GM19438 (cell line): ENCODE data around the gene GUCY2C.

Experiments used
- ATAC-seq: cut with Tn5 transposase; IDR thresholded peaks from one replicate; pipeline ENCODE4 v1.9.1; 2021; ENCODE audit warnings: low read depth; ENCODE audit not compliant: unreplicated experiment

GUCY2C gene

DNA sequence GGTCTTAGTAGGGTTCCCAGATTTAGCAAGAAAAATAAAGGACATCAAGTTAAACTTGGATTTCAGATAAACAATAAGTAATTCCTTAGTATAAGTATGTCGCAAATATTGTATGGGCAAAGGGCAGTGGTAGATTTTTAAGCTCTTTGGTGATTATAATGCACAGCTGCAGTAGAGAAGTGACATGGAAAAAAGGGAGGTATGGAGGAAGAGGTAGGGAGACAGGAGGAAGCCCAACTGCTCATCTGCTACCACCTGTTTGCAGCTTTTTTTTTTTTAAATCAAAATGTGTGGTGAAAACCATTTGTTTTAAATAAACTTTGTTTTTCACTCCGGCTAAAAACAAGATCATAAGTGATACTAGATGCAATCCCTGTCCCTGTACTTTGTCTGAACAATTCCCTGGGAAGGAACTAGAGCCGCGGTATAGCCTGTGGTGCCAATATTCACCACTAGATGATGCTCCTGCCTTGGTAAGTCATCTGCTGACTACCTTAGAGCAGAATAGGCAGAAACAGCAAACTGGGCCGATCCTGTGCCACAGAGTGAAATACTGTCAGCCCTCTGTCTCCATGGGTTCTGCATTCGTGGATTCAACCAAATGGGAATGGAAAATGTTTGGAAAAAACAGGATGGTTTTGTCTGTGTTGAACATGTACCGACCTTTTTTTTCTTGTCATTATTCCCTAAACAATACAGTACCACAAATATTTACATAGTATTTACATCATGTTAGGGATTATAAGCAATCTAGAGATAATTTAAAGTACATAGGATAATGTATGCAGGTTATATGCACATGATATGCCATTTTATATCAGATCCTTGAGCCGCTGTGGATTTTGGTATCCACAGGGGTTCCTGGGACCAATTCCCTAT is 66.3 kb downstream of the GUCY2C start:
- ATAC-seq = peak; percentile 98

DNA sequence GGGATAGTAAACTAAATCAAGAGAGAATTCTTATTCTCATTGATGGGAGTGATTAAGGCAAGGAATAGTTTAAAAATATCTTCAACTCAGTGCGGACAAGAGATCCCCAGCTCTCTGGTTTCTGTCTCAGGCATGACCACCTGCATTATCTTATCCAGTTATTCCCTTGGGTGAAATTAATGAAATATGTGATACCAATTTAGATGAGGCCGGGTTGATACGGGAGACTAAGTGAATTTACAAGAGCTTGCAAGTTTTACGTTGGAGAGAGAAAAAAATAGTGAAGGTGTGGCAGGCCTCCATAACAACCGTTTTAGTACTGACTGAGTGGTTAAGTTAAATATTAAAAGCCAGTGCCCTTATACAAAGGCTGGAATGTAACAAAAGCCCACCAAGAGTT is 67.6 kb downstream of the GUCY2C start:
- ATAC-seq = no peak

DNA sequence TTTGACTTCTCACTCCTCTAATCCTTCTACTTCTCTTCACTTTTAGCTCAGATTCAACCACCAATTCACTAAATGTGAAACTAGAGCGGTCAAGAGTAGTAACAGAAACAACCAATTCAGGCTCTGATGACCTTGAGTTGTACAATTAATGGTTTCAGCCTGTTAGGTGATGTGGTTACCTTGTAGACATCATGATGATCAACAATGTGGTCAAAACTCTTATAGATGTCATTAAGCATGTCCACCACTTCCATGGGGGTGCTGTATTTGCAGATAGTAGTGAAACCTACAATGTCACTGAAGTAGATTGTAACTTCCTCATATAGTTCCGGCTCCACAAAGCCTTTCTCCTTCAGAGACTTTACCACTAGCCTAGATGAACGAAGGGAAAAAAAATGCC is 74.6 kb downstream of the GUCY2C start:
- ATAC-seq = peak; percentile 79

DNA sequence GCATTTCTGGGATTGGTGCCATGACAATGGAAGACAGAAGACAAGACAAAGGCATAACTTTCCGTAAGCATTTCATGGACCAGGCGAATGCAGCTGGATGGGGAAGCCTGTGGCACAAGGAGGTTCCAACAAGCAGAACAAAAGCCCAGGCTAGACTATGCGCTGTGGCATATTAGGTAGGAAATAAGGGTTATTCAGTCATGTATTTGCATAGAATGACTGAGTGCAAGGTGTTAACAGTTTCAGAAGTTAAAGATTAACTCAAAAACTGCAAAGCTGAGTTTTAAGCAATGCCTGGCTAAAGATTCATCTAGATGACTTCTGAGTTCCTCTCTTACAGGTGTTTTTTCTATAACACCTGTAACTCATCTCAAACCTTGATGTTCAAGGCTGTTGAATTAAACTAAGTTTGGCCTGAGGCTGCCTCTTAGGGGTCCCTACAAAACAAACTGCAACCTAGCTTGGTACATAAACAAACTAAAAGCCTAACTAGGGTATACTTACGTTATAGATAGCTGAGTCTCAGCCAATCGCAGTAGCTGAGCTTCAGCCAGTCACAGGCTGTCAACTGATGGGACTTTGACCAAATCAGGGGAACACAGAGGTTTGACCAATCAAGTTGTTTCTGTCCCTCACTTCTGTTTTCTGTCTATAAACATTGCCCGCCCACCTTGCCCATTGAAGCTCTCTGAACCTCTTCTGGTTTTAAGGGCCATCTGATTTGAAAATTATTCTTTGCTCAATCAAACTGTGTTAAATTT is 76.5 kb downstream of the GUCY2C start:
- ATAC-seq = peak; percentile 59

DNA sequence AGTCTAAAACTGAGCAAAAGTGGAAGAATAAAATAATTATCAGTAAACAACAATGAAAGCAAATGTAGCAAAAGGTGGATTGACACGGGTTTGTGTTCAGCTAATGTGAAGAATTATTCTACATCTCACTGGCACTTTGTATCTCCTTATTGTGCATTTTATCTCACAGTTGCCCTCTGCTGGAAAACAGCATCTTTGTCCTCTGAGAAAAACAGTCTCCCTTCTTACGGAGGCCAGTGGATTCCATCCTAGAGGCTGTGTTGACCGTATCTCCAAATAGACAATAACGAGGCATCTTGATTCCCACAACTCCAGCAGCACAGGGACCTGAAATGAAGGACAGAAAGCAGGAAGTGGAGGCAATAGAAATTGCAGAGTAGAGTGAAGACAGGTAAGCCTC is 77.4 kb downstream of the GUCY2C start:
- ATAC-seq = no peak

DNA sequence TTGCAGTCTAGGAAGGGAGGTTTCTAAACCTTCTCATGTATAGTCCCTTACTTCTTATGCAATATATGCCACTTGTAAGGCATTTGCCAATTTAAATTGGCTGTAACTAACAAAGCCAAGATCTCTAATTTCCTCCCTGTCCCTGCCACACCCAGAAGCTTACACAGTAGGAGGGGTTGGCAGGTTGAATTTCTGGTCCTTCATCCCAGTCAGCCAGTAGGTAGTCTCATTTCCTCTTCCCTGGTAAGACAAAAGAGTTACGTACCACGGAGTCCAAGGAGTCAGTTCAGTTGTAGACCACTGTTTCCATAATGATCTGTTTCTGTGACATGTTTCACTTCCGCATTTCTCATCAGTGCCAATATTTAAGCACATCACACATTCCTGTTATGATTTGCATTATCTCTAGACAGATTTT is 81.7 kb downstream of the GUCY2C start:
- peak; percentile 43 for ATAC-seq

DNA sequence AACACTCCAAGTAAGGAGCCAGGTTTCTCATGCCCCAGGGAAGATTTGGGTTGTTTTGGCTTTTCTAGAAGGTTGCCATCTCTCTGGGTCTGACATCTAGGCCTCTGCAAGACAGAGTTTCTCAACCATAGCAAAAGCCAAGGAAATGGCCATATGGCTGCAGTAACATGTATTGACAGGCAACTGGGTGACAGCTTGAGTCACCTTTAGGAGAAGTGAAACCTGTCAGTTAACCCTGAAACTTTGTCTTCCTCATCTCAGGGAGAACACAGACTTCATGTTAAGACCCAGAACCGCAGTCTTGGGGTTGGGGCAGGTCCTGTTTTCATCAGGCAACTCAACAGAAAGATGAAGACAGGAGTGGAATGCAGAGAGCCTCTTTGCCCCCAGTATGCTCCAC is 82.7 kb downstream of the GUCY2C start:
- ATAC-seq = peak; percentile 97

DNA sequence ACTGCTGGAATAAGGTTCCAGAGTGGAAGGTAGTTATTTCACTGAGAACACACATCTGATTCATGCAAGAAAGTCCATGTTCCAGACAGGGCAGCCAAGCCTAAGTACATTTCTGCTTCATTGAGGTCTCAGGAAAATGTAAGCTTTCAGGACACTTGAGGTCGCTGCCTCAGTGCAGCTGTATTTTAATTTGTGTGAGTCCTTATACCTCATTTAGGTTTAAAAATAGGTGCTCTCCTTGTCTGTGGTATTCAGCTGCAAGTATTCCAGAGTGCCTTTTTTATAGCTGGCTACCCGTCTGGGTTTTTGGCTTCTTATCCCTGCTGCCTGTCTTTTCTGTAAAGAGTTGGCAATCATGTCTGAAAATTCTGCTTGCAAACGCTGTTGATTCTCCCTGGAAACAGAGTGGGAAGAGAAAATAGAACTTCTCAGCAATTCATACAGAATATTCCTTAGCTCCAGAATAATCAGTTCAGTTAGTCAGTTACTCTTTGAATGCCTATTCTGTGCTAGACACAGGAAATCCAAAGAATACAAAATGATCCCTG is 83.4 kb downstream of the GUCY2C start:
- no peak for ATAC-seq

DNA sequence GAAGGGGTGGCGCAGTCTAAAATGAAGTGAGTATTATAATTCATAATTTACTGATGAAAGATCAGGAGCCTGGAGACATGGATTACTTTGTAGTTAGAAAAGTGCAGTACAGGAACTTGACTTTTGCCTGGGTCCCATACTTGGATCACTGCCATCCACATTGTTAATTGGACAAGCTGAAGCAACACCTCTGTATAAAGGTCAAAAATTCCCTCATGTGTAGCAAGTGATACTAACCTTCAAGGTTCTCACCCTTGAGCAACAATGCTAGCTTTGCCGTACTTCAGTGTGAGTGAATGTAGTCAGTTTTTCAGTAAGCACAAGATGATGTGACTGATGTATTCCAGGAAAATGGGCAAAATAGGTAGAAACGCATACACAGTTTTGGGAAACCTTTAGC is 84.1 kb downstream of the GUCY2C start:
- no peak for ATAC-seq

DNA sequence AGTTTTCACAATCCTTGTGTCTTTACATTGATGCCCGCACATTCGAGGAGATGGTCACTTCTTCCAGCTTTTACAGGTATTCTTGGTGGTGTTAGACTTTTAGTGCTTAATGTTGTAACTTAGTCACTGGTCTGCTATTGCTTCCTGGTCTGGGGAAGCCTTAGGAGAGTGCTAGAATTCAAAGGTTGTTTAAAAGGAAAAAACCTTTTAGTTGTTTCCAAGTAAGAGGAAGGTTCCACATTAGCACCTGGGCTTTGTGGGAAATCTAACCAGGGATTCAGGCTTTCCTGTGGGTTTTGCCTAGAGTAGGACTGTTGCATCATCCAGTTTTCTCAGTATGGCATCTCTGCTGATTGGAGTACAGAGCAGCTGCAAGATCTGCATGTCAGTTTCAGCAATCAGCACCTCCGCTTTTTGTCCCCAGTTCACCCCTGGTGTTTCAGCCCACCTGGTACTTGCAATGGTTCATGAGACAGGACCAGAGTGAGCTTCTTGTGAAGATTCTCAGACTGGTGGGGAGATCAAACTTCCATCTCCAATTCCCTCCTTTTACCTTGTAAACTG is 84.7 kb downstream of the GUCY2C start:
- no peak for ATAC-seq

DNA sequence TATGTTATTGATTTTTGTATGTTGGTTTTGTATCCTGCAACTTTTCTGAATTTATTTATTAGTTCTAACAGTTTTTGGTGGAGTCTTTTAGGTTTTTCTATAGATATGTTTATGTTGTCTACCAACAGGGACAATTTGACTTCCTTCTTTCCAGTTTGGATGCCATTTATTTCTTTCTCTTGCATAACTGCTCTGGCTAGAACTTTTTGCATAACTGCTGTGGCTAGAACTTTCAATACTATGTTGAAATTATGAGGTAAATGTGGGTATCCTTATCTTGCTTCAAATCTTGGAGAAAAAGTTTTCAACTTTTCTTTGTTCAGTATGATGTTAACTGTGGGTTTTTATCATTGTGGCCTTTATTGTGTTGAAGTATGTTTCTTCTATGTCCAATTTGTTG is 88.8 kb downstream of the GUCY2C start:
- no peak for ATAC-seq

DNA sequence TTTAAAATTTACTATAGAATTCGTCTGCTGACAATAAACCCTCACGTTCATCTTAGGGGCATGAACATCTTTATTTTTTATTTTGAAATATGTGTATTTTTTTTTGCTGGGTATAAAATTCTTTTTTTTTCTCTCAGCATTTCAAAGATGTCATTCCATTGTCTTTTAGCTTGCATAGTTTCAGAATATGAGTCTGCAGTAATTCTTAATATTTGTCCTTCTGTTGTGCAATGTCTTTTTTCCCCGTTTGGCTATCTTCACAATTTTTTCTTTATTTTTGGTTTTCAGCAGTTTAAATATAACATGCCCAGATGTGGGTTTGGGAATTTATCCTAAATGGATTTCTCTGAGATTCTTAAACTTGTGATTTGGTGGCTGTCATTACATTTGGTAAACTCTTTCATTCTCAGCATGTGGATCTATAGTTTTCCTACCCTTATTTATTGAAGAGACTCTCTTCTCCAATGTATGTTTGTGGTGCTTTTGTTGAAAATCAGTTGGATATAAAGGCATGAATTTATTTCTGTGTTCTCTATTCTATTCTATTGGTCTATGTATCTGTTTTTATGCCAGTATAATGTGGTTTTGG is 90.9 kb downstream of the GUCY2C start:
- ATAC-seq = no peak

DNA sequence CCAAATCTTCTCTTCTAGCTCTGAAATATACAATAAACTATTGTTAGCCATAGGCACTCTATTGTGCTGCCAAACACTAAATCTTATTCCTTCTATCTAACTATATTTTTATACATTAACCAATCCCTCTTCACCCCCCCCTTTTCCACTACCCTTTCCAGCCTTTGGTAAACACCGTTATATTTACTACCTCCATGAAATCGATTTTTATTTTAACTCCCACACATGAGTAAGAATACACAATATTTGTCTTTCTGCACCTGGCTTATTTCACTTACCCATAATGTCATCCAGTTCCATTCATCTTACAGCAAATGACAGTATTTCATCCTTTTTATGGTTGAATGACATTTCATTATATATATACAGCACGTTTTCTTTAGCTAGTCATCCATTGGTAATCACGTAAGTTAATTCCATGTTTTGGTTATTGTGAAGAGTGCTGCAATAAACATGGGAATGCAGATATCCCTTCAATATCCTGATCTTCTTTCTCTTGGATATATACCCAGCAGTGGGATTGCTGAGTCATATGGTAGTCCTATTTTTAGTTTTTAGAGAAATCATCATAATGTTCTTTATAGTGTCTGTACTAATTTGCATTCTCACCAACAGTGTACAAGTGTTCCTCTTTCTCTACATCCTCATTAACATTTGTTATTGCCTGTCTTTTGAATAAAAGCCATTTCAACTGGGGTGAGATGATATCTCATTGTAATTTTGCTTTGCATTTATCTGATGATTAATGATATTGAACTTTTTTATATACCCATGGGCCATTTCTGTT is 94.5 kb downstream of the GUCY2C start:
- no peak for ATAC-seq

DNA sequence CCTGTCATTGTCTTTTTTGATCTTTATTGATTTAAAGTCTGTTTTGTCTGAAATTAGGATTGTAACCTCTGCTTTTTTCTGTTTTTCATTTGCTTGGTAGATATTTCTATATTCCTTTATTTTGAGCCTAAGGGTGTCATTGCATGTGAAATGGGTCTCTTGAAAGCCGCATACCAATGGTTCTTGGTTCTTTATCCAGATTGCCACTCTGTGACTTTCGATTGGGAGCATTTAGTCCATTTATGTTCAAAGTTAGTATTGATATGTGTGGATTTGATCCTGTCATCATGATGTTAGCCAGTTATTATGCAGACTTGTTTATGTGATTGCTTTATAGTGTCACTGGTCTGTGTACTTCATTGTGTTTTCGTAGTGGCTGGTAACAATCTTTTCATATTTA is 98.9 kb downstream of the GUCY2C start:
- no peak for ATAC-seq

DNA sequence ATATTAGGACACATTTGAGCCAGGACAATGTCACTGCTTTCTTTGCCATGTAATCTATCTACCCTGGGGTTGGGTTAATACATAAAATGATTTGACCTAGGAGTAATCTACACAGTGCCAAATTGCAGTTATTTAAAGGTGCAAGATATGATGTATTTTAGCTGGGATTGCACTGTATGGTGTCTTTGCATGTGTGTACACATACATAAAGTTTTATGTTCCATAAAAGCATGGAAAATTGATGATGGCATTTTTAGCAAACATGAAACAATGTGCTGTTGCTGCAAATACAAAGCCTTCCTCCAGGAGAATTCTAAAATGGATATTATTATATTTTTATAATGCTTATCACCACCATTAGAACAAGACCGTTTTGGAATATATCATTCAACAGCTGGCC is 104.7 kb downstream of the GUCY2C start:
- ATAC-seq = no peak

DNA sequence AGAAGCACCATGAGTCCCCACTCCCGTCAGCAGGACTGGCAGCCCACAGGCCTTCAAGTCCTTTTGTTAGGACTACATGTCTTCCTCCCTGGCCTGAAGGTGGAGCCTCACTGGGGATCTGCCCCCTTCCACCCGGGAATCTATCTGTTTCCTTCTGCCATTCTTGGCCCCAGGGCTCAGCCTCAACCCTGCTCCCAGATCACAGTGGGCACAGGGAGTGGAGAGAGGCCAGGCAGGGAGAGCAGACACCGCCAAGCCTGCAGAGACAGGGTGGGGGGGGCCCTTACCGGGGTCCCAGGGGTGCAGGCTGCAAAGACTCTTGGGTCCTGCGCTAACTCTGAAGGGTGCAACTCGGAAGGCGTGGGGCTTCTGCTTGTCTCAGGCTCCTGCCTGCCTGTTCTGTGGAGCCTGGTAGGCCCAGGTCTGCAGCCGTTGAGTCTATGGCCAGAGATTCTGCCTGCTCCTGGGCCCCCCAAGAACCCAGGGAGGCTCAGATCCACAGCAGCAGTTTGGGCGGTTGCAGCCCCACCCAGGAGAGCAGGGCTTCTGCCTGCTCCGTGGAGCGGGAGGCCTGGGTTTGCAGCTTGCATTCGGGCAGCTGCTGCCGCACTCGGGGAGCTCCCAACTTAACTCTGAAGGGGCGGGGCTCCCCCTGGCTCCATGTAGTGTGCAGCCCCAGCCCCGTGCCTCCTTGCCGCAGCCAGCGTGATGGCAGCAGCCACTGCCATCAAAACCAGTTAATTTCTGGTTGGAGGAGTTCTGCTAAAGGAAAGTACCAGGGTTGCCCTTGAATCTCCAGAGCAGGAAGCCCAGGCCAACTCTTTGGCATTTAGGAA is 107.0 kb downstream of the GUCY2C start:
- no peak for ATAC-seq

DNA sequence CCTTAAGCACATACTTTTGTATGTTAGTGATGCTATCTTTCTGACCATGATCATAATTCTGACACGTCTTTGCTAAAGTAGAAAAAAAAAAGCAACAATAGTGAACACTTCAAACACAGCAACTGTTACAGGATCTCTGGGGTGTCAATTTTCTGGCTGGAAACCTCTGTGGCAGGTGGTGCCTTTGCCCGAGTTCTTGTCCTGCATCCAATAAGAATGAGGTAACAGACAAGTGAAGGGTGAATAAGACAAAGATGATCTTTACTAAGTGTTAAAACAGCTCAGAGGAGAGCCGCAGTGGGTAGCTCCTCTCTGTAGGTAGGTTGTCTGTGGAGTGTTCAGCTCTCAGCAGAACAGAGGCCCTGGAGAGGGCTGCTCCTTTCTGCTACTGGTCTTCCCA is 107.8 kb downstream of the GUCY2C start:
- ATAC-seq = no peak

DNA sequence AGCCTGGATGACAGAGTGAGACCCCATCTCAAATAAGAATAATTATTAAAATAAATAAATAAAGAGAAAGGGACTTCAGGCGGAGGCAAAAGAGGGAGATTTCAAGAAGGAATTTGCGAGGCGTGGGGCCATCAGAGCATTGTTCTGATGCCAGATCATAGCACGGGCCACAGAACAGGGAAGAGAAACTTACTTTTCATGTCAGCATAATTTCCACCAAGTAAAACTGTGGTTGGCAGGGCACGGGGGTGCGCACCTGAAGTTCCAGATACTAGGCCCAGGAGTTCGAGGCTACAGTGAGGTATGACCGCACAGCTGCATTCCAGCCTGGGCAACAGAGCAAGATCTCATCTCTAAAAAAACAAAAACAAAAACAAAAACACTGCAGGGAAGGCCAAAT is 117.8 kb downstream of the GUCY2C start:
- no peak for ATAC-seq

DNA sequence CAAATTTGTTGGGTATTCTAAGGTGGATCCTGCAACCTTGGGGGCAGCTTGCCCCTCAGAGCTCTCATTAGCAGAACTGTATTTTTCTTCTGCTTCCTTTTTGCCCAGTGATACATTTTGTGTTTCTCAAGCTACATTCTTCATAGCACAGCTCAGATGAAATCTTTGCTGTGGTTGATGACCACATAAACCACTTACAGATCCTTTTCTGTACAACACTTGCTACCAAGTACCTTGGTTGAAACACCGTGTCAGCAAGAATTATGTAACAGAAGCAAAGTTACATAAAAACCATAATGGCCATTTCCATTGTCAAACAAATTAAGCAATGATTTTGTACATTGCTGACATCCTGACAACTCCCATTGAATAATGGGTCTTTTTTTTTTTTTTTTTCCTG is 119.1 kb downstream of the GUCY2C start:
- ATAC-seq = peak; percentile 60
